ENCODE data around the gene RMI1.
"Not testable (repeated sequence)": the region's sequence is repeated elsewhere in the genome, so short reads cannot be mapped to it uniquely, and the experiment has no call there.

The RMI1 gene

GRCh38 chr9:83999141-83999918, 18.7 kb downstream of the RMI1 start:
- H3K4me1 ChIP-seq (ENCODE audit: insufficient read depth, low read length) = no peaks in the 10 kb centered on the region
- H2AFZ ChIP-seq (ENCODE audit: low read depth, low read length) = no peak overlapping the region
- H3K9me3 ChIP-seq (ENCODE audit: low read length) = no peaks in the 10 kb centered on the region
- no peaks in the 10 kb centered on the region for H3K27me3 ChIP-seq (ENCODE audit: insufficient read depth, low read length)
- H3K36me3 ChIP-seq (ENCODE audit: insufficient read depth, low read length) = peaks cover 30% of the 10 kb centered on the region
- H3K4me3 ChIP-seq (ENCODE audit: low read length) = no peak overlapping the region

GRCh38 chr9:84000186-84000585, 19.6 kb downstream of the RMI1 start:
- Histone ChIP-seq H2AFZ (ENCODE audit: low read depth, low read length) (no peak overlapping the region), H3K36me3 (ENCODE audit: insufficient read depth, low read length) (peaks cover 33% of the 10 kb centered on the region), H3K9me3 (ENCODE audit: low read length) (no peaks in the 10 kb centered on the region), H3K4me3 (ENCODE audit: low read length) (no peak overlapping the region), H3K4me1 (ENCODE audit: insufficient read depth, low read length) (no peaks in the 10 kb centered on the region), H3K27me3 (ENCODE audit: insufficient read depth, low read length) (no peaks in the 10 kb centered on the region)

DNA sequence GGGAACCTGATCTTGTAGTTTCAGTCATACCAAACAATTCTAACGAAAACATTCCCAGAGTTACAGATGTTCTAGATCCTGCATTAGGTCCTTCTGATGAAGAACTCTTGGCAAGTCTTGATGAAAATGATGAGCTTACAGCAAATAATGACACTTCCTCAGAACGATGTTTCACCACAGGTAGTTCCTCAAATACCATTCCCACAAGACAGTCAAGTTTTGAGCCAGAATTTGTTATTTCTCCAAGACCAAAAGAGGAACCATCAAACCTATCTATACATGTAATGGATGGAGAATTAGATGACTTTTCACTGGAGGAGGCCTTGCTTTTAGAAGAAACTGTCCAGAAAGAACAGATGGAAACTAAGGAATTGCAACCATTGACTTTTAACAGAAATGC, 21.0 kb downstream of the RMI1 start:
- Histone ChIP-seq H3K4me3 (ENCODE audit: low read length) (no peak overlapping the region), H3K27me3 (ENCODE audit: insufficient read depth, low read length) (no peaks in the 10 kb centered on the region), H2AFZ (ENCODE audit: low read depth, low read length) (no peak overlapping the region), H3K36me3 (ENCODE audit: insufficient read depth, low read length) (peaks cover 33% of the 10 kb centered on the region), H3K9me3 (ENCODE audit: low read length) (no peaks in the 10 kb centered on the region), H3K4me1 (ENCODE audit: insufficient read depth, low read length) (no peaks in the 10 kb centered on the region)

DNA sequence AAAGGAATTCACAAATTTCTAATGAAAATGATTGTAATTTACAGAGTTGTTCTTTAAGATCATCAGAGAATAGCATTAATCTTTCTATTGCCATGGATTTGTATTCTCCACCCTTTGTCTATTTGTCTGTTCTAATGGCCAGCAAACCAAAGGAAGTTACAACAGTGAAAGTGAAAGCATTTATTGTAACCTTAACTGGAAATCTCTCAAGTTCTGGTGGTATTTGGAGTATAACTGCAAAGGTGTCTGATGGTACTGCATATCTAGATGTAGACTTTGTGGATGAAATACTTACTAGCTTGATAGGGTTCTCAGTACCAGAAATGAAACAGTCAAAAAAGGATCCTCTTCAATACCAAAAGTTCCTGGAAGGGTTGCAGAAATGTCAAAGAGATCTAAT, 21.7 kb downstream of the RMI1 start:
- no peak overlapping the region for H2AFZ ChIP-seq (ENCODE audit: low read depth, low read length)
- H3K9me3 ChIP-seq (ENCODE audit: low read length) = no peaks in the 10 kb centered on the region
- H3K4me1 ChIP-seq (ENCODE audit: insufficient read depth, low read length) = no peaks in the 10 kb centered on the region
- H3K36me3 ChIP-seq (ENCODE audit: insufficient read depth, low read length) = peaks cover 33% of the 10 kb centered on the region
- H3K4me3 ChIP-seq (ENCODE audit: low read length) = no peak overlapping the region
- no peaks in the 10 kb centered on the region for H3K27me3 ChIP-seq (ENCODE audit: insufficient read depth, low read length)

DNA sequence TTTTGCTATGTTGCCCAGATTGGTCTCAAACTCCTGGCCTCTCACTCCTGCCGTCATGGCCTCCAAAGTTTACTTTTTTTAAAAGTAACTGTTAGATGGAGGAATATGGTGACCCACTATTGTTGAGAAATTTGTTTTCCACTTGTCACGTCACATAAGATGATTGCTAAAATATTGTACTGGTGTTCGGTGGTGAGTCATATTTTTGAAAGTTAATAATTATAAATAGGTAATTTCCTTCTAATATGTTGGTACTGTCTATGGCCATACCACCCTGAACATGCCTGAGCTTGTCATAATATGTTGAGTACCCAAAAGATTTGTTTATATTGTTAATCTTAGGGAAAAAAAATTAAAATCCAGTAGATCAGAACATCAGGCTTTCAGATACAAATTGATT, 22.6 kb downstream of the RMI1 start:
- Histone ChIP-seq H3K27me3 (ENCODE audit: insufficient read depth, low read length) (no peaks in the 10 kb centered on the region), H3K4me1 (ENCODE audit: insufficient read depth, low read length) (no peaks in the 10 kb centered on the region), H2AFZ (ENCODE audit: low read depth, low read length) (no peak overlapping the region), H3K9me3 (ENCODE audit: low read length) (no peaks in the 10 kb centered on the region), H3K36me3 (ENCODE audit: insufficient read depth, low read length) (peaks cover 31% of the 10 kb centered on the region), H3K4me3 (ENCODE audit: low read length) (no peak overlapping the region)

GRCh38 chr9:84007662-84008061, 27.1 kb downstream of the RMI1 start:
- no peaks in the 10 kb centered on the region for H3K4me1 ChIP-seq (ENCODE audit: insufficient read depth, low read length)
- H3K9me3 ChIP-seq (ENCODE audit: low read length) = no peaks in the 10 kb centered on the region
- no peaks in the 10 kb centered on the region for H3K27me3 ChIP-seq (ENCODE audit: insufficient read depth, low read length)
- peaks cover 11% of the 10 kb centered on the region for H3K36me3 ChIP-seq (ENCODE audit: insufficient read depth, low read length)
- H3K4me3 ChIP-seq (ENCODE audit: low read length) = no peak overlapping the region
- no peak overlapping the region for H2AFZ ChIP-seq (ENCODE audit: low read depth, low read length)

- no peaks in the 10 kb centered on the region for H3K4me1 ChIP-seq (ENCODE audit: insufficient read depth, low read length)
- no peaks in the 10 kb centered on the region for H3K27me3 ChIP-seq (ENCODE audit: insufficient read depth, low read length)
- no peak overlapping the region for H2AFZ ChIP-seq (ENCODE audit: low read depth, low read length)
- H3K4me3 ChIP-seq (ENCODE audit: low read length) = no peak overlapping the region
- H3K9me3 ChIP-seq (ENCODE audit: low read length) = no peaks in the 10 kb centered on the region
- H3K36me3 ChIP-seq (ENCODE audit: insufficient read depth, low read length) = no peaks in the 10 kb centered on the region
These were observed 43.5 kb downstream of the RMI1 start for GRCh38 chr9:84024041-84024575.

- H3K36me3 ChIP-seq (ENCODE audit: insufficient read depth, low read length) = no peaks in the 10 kb centered on the region
- H3K4me1 ChIP-seq (ENCODE audit: insufficient read depth, low read length) = no peaks in the 10 kb centered on the region
These were observed 46.6 kb downstream of the RMI1 start for GRCh38 chr9:84027201-84027600.

DNA sequence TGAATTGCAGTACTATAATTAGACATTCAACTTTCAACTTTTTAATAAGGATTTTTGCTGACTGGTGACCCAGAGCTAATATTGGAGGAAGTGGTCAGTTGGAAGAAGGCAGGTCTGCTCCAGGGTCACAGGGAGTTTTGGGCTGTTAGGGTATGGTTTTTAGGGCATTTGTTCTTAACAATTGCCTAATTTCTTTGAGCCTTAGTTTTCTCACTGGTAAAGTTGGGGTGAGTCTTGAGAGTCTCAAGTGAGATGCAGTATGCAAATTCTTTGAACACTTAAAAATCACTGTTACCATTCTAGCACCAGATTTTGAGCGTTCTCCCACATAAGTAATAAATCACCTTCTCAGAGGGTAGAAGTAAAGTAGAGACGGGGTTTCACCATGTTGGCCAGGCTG, 50.9 kb downstream of the RMI1 start:
- no peaks in the 10 kb centered on the region for H3K27me3 ChIP-seq (ENCODE audit: insufficient read depth, low read length)
- no peaks in the 10 kb centered on the region for H3K9me3 ChIP-seq (ENCODE audit: low read length)
- H2AFZ ChIP-seq (ENCODE audit: low read depth, low read length) = no peak overlapping the region
- H3K4me1 ChIP-seq (ENCODE audit: insufficient read depth, low read length) = no peaks in the 10 kb centered on the region
- no peaks in the 10 kb centered on the region for H3K36me3 ChIP-seq (ENCODE audit: insufficient read depth, low read length)
- H3K4me3 ChIP-seq (ENCODE audit: low read length) = no peak overlapping the region

More at GRCh38 chr9:84027201-84027600, 46.6 kb downstream of the RMI1 start:
- Histone ChIP-seq H3K27me3 (ENCODE audit: insufficient read depth, low read length) (no peaks in the 10 kb centered on the region), H3K9me3 (ENCODE audit: low read length) (no peaks in the 10 kb centered on the region), H3K4me3 (ENCODE audit: low read length) (no peak overlapping the region), H2AFZ (ENCODE audit: low read depth, low read length) (no peak overlapping the region)

GRCh38 chr9:84041857-84042256, 61.3 kb downstream of the RMI1 start:
- not testable (repeated sequence) for H3K4me3 ChIP-seq (ENCODE audit: low read length); H3K36me3 ChIP-seq (ENCODE audit: insufficient read depth, low read length); H3K9me3 ChIP-seq (ENCODE audit: low read length); H2AFZ ChIP-seq (ENCODE audit: low read depth, low read length); H3K27me3 ChIP-seq (ENCODE audit: insufficient read depth, low read length); H3K4me1 ChIP-seq (ENCODE audit: insufficient read depth, low read length)

- Histone ChIP-seq H3K9me3 (ENCODE audit: low read length) (no peaks in the 10 kb centered on the region), H3K27me3 (ENCODE audit: insufficient read depth, low read length) (no peaks in the 10 kb centered on the region), H3K4me1 (ENCODE audit: insufficient read depth, low read length) (no peaks in the 10 kb centered on the region), H2AFZ (ENCODE audit: low read depth, low read length) (no peak overlapping the region), H3K36me3 (ENCODE audit: insufficient read depth, low read length) (no peaks in the 10 kb centered on the region), H3K4me3 (ENCODE audit: low read length) (no peak overlapping the region)
These were observed 65.0 kb downstream of the RMI1 start for GRCh38 chr9:84045481-84046097.

Data from neuron (in vitro differentiated cells).